ENCODE data around the gene TTC39C. TPM values are rescaled to one million over a fixed set of nuclear protein-coding genes. Genes with fewer than 3 reads are reported as not detected.
A peak's percentile ranks its signal among the peaks of the same experiment; 100 is the strongest.
"Not testable (repeated sequence)": the region's sequence is repeated elsewhere in the genome, so short reads cannot be mapped to it uniquely, and the experiment has no call there.

TTC39C gene
- total RNA-seq, 2 experiments from 2014 or later: 48.9 to 49.0 TPM

- H3K27me3 Mint-ChIP-seq: no peaks in the 10 kb centered on the region
- no peak overlapping the region for H3K4me3 Mint-ChIP-seq
- intact Hi-C loops (cut with micrococcal nuclease): no loop called here
- H3K36me3 Mint-ChIP-seq: peaks cover 27% of the 10 kb centered on the region
- no peaks in the 10 kb centered on the region for H3K4me1 Mint-ChIP-seq (ENCODE audit: low read depth)
- ChIA-PET CTCF (no interaction called here), POLR2A (no interaction called here)
- no peaks in the 10 kb centered on the region for H3K9me3 Mint-ChIP-seq
- H3K27ac Mint-ChIP-seq: no peak overlapping the region
- DNase-seq: no peak
Observed at GRCh38 chr18:24126155-24126961, 111.8 kb downstream of the TTC39C start.

DNA sequence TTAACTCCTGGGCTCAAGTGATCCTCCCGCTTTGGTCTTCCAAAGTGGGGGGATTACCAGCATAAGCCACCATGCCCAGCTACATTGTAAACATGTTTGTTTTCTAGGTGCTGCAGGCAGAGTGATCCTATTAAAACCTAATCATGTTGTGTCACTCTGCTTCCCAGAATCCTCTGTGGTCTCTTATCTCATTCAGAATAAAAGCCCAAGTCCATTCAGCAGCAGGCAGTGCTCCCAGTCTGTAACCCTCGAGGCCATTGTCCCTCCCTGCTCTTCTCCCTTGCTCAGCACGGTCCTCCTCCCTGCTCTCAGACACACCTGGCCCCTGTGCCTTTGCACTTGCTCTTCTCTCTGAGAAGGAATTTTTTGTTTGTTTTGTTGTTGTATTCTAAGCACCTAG is 113.2 kb downstream of the TTC39C start:
- Mint-ChIP-seq H3K27me3 (no peaks in the 10 kb centered on the region), H3K4me3 (no peak overlapping the region), H3K9me3 (no peaks in the 10 kb centered on the region), H3K27ac (no peak overlapping the region), H3K36me3 (peaks cover 28% of the 10 kb centered on the region), H3K4me1 (ENCODE audit: low read depth) (no peaks in the 10 kb centered on the region)
- ChIA-PET CTCF (interaction anchor here (0.8 kb wide), 1 partner anchor 9 kb away, joined by 3 read pairs; no protein-coding TSS in a partner anchor), POLR2A (interaction anchor here (1.1 kb wide), 1 partner anchor 24 kb away, joined by 4 read pairs; no protein-coding TSS in a partner anchor)
- DNase-seq: no peak
- intact Hi-C loops (cut with micrococcal nuclease): no loop called here

GRCh38 chr18:24128700-24129099 is 114.1 kb downstream of the TTC39C start:
- CTCF ChIA-PET: no interaction called here
- Mint-ChIP-seq H3K27ac (no peak overlapping the region), H3K4me1 (ENCODE audit: low read depth) (no peaks in the 10 kb centered on the region), H3K4me3 (no peak overlapping the region), H3K36me3 (peaks cover 30% of the 10 kb centered on the region), H3K9me3 (no peaks in the 10 kb centered on the region), H3K27me3 (no peaks in the 10 kb centered on the region)
- intact Hi-C loops (cut with micrococcal nuclease): no loop called here
- POLR2A ChIA-PET: no interaction called here
- no peak for DNase-seq

- H3K36me3 Mint-ChIP-seq: peaks cover 24% of the 10 kb centered on the region
- CTCF ChIA-PET: no interaction called here
- no peak overlapping the region for H3K27ac Mint-ChIP-seq
Observed at GRCh38 chr18:24130494-24130893, 115.9 kb downstream of the TTC39C start.

GRCh38 chr18:24136967-24137373 is 122.4 kb downstream of the TTC39C start:
- H3K4me1 Mint-ChIP-seq (ENCODE audit: low read depth): peaks cover 26% of the 10 kb centered on the region
- POLR2A ChIA-PET: no interaction called here
- H3K27ac Mint-ChIP-seq: peak overlapping the region; percentile 32
- H3K9me3 Mint-ChIP-seq: no peaks in the 10 kb centered on the region
- no peak for DNase-seq
- CTCF ChIA-PET: no interaction called here
- peaks cover 12% of the 10 kb centered on the region for H3K27me3 Mint-ChIP-seq
- peaks cover 4% of the 10 kb centered on the region for H3K36me3 Mint-ChIP-seq
- H3K4me3 Mint-ChIP-seq: no peak overlapping the region
- intact Hi-C loops (cut with micrococcal nuclease): loop anchor here (5.0 kb wide), 1 partner anchor 120 kb away; no protein-coding TSS in a partner anchor

More at GRCh38 chr18:24130494-24130893, 115.9 kb downstream of the TTC39C start:
- Mint-ChIP-seq H3K4me3 (no peak overlapping the region), H3K9me3 (no peaks in the 10 kb centered on the region), H3K4me1 (ENCODE audit: low read depth) (no peaks in the 10 kb centered on the region), H3K27me3 (no peaks in the 10 kb centered on the region)
- intact Hi-C loops (cut with micrococcal nuclease): no loop called here
- no peak for DNase-seq
- POLR2A ChIA-PET: no interaction called here

GRCh38 chr18:24138409-24138788 is 123.8 kb downstream of the TTC39C start:
- Mint-ChIP-seq H3K9me3 (no peaks in the 10 kb centered on the region), H3K4me3 (peak overlapping the region; percentile 85), H3K27ac (peak overlapping the region; percentile 15), H3K4me1 (ENCODE audit: low read depth) (peaks cover 26% of the 10 kb centered on the region), H3K27me3 (peaks cover 12% of the 10 kb centered on the region), H3K36me3 (no peaks in the 10 kb centered on the region)
- intact Hi-C loops (cut with micrococcal nuclease): loop anchor here (5.0 kb wide), 1 partner anchor 121 kb away; no protein-coding TSS in a partner anchor
- no peak for DNase-seq
- CTCF ChIA-PET: interaction anchor here (0.6 to 1.6 kb wide), 3 partner anchors 313 to 377 kb away, joined by 3 to 7 read pairs (median 3); no protein-coding TSS in a partner anchor
- POLR2A ChIA-PET: interaction anchor here (0.8 to 1.1 kb wide), 2 partner anchors 25 to 55 kb away, joined by 3 read pairs; no protein-coding TSS in a partner anchor

GRCh38 chr18:24138789-24139616 is 124.4 kb downstream of the TTC39C start, which contains the start of gene CABYR:
CABYR (plus strand) TSS chr18:24139062; CDS start chr18:24143115, 4,053 bp downstream.
- peak; percentile 85 for DNase-seq
- Mint-ChIP-seq H3K27me3 (peaks cover 12% of the 10 kb centered on the region), H3K27ac (peak within 1 kb of the TSS; percentile 15), H3K4me1 (ENCODE audit: low read depth) (peaks cover 26% of the 10 kb centered on the region), H3K4me3 (peak within 1 kb of the TSS; percentile 85), H3K9me3 (no peaks in the 10 kb centered on the region), H3K36me3 (no peaks in the 10 kb centered on the region)
- POLR2A ChIA-PET: interaction anchor here (0.8 to 1.1 kb wide), 2 partner anchors 26 to 54 kb away, joined by 3 read pairs; no protein-coding TSS in a partner anchor
- intact Hi-C loops (cut with micrococcal nuclease): loop anchor here (5.0 kb wide), 1 partner anchor 122 kb away; no protein-coding TSS in a partner anchor
- CTCF ChIA-PET: interaction anchor here (0.6 to 1.6 kb wide), 4 partner anchors 37 to 376 kb away, joined by 3 to 7 read pairs (median 3); no protein-coding TSS in a partner anchor

- ChIA-PET POLR2A (no interaction called here), CTCF (no interaction called here)
- intact Hi-C loops (cut with micrococcal nuclease): no loop called here
- no peak for DNase-seq
- H3K4me1 Mint-ChIP-seq (ENCODE audit: low read depth): peaks cover 26% of the 10 kb centered on the region
- peaks cover 17% of the 10 kb centered on the region for H3K27me3 Mint-ChIP-seq
- no peak overlapping the region for H3K27ac Mint-ChIP-seq
- H3K4me3 Mint-ChIP-seq: no peak overlapping the region
- H3K9me3 Mint-ChIP-seq: no peaks in the 10 kb centered on the region
- H3K36me3 Mint-ChIP-seq: no peaks in the 10 kb centered on the region
Observed at GRCh38 chr18:24140697-24141096, 126.1 kb downstream of the TTC39C start.

- Mint-ChIP-seq H3K36me3 (no peaks in the 10 kb centered on the region), H3K27me3 (peaks cover 17% of the 10 kb centered on the region), H3K27ac (no peak overlapping the region), H3K4me3 (no peak overlapping the region), H3K9me3 (no peaks in the 10 kb centered on the region), H3K4me1 (ENCODE audit: low read depth) (peaks cover 17% of the 10 kb centered on the region)
- ChIA-PET CTCF (interaction anchor here (1.4 kb wide), 1 partner anchor 218 kb away, joined by 3 read pairs; no protein-coding TSS in a partner anchor), POLR2A (interaction anchor here (0.7 kb wide), 1 partner anchor 54 kb away, joined by 3 read pairs; no protein-coding TSS in a partner anchor)
- intact Hi-C loops (cut with micrococcal nuclease): no loop called here
- DNase-seq: no peak
Observed at GRCh38 chr18:24142376-24142775, 127.8 kb downstream of the TTC39C start.

DNA sequence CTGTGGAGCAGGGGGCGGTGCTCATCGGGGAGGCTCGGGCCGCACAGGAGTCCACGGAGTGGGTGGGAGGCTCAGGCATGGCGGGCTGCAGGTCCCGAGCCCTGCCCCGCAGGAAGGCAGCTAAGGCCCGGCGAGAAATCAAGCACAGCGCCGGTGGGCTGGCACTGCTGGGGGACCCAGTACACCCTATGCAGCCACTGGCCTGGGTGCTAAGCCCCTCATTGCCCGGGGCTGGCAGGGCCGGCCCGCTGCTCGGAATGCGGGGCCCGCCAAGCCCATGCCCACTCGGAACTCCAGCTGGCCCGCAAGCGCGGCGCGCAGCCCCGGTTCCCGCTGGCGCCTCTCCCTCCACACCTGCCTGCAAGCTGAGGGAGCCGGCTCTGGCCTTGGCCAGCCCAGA is 135.0 kb downstream of the TTC39C start:
- H3K9me3 Mint-ChIP-seq; H3K27me3 Mint-ChIP-seq; H3K36me3 Mint-ChIP-seq; DNase-seq; CTCF ChIA-PET; intact Hi-C loops (cut with micrococcal nuclease); H3K4me3 Mint-ChIP-seq; H3K4me1 Mint-ChIP-seq (ENCODE audit: low read depth); POLR2A ChIA-PET; H3K27ac Mint-ChIP-seq: not testable (repeated sequence)

DNA sequence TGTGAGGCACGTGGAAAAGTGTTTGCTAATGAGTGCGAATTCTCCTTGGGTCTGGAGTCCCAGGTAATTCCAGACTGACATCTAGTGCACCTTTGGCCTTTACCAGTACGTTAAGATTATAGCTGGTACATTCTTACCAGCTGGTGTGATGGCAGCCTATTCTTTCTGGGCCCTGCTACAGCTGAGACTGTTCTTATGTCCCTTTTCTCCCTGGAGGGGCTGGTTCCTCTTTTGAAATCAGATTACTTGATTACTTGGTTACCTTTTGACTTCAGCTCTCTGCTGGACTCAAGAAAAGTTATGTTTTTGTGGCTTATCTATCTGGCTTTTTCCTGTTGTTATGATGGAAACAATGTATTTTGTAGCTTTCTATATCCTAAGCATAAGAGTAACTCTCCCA is 138.8 kb downstream of the TTC39C start:
- POLR2A ChIA-PET: no interaction called here
- Mint-ChIP-seq H3K9me3 (no peaks in the 10 kb centered on the region), H3K27ac (no peak overlapping the region), H3K27me3 (no peaks in the 10 kb centered on the region), H3K36me3 (no peaks in the 10 kb centered on the region), H3K4me1 (ENCODE audit: low read depth) (no peaks in the 10 kb centered on the region), H3K4me3 (no peak overlapping the region)
- no peak for DNase-seq
- CTCF ChIA-PET: interaction anchor here (1.1 kb wide), 1 partner anchor 23 kb away, joined by 3 read pairs; no protein-coding TSS in a partner anchor
- intact Hi-C loops (cut with micrococcal nuclease): no loop called here

- no peak overlapping the region for H3K4me3 Mint-ChIP-seq
- CTCF ChIA-PET: no interaction called here
- no peaks in the 10 kb centered on the region for H3K4me1 Mint-ChIP-seq (ENCODE audit: low read depth)
- intact Hi-C loops (cut with micrococcal nuclease): no loop called here
- DNase-seq: no peak
- no peak overlapping the region for H3K27ac Mint-ChIP-seq
- POLR2A ChIA-PET: no interaction called here
- no peaks in the 10 kb centered on the region for H3K36me3 Mint-ChIP-seq
- no peaks in the 10 kb centered on the region for H3K9me3 Mint-ChIP-seq
- H3K27me3 Mint-ChIP-seq: no peaks in the 10 kb centered on the region
Observed at GRCh38 chr18:24157855-24158254, 143.3 kb downstream of the TTC39C start.

Measured in activated CD4-positive, alpha-beta memory T cell treated with anti-CD3 and anti-CD28 coated beads for 36 hours (primary cell).